SK-N-SH (cell line): ENCODE results near the gene ZNF529.

Experiments used
- CTCF ChIP-seq: fragments of 200-600 bp; sonication (generic); IDR thresholded peaks from 2 replicates; pipeline ENCODE4 v1.6.1; 2017; ENCODE audit warnings: antibody characterized with exemption, mild to moderate bottlenecking, moderate library complexity
- EP300 ChIP-seq, 2 experiments: IDR thresholded peaks; 2 replicates each; pipeline versions ENCODE4 v1.4.0 to v1.6.1; 2012; ENCODE audit warnings: borderline replicate concordance in 1 of 2, low read depth in 1 of 2, low read length in 1 of 2
- GATA2 ChIP-seq: sonication (generic); formaldehyde crosslinking; IDR thresholded peaks from 2 replicates; pipeline ENCODE4 v1.5.0; 2020; ENCODE audit warnings: mild to moderate bottlenecking, missing genetic modification reagents
- POLR2AphosphoS5 ChIP-seq: IDR thresholded peaks from 2 replicates; pipeline ENCODE4 v1.6.1; 2012; ENCODE audit warnings: low read depth, low read length
- RAD21 ChIP-seq: IDR thresholded peaks from 2 replicates; pipeline ENCODE4 v1.6.1; 2012; ENCODE audit warnings: mild to moderate bottlenecking, low read length
- RCOR1 ChIP-seq: fragments of 150-350 bp; IDR thresholded peaks from 2 replicates; pipeline ENCODE4 v1.6.1; 2017; ENCODE audit warnings: antibody characterized with exemption, low read length
- REST ChIP-seq: IDR thresholded peaks from 2 replicates; pipeline ENCODE4 v1.6.1; 2012; ENCODE audit warnings: mild to moderate bottlenecking, low read depth, low read length, moderate library complexity
- RFX5 ChIP-seq: IDR thresholded peaks from 2 replicates; pipeline ENCODE4 v1.6.1; 2012; ENCODE audit warnings: mild to moderate bottlenecking, improper control_type of control experiment, low read length
- SIN3A ChIP-seq: IDR thresholded peaks from 2 replicates; pipeline ENCODE4 v1.6.1; 2012; ENCODE audit warnings: low read depth, mild to moderate bottlenecking, low read length, moderate library complexity, borderline replicate concordance
- TEAD4 ChIP-seq: IDR thresholded peaks from 2 replicates; pipeline ENCODE4 v1.4.0; 2012; ENCODE audit warnings: mild to moderate bottlenecking, borderline replicate concordance; ENCODE audit not compliant: insufficient read depth
- ZBTB33 ChIP-seq: IDR thresholded peaks from 2 replicates; pipeline ENCODE4 v1.4.0; 2012; ENCODE audit warnings: low read depth, borderline replicate concordance
- TF ChIP-seq, protein P1 (sequence below): IDR thresholded peaks from 2 replicates; pipeline ENCODE4; 2012
- TF ChIP-seq, protein P2 (sequence below): IDR thresholded peaks from 2 replicates; pipeline ENCODE4 v1.4.0; 2012; ENCODE audit warnings: low read depth
- TF ChIP-seq, protein P3 (sequence below): fragments of 150-350 bp; IDR thresholded peaks from 2 replicates; pipeline ENCODE4 v1.6.1; 2017; ENCODE audit warnings: antibody characterized with exemption, low read length, low read depth, borderline replicate concordance

- TF ChIP-seq REST (no peak), CTCF (no peak), POLR2AphosphoS5 (no peak), TEAD4 (no peak), ZBTB33 (no peak), SIN3A (no peak), RCOR1 (no peak), EP300 (IDR thresholded peaks at IDR 0.05; ENCODE audit: borderline replicate concordance in 1 of 2, low read depth in 1 of 2, low read length in 1 of 2) (no peak), GATA2 (CRISPR knock-in tag) (no peak), RAD21 (no peak), RFX5 (no peak)
- TF ChIP-seq, protein P1, sequence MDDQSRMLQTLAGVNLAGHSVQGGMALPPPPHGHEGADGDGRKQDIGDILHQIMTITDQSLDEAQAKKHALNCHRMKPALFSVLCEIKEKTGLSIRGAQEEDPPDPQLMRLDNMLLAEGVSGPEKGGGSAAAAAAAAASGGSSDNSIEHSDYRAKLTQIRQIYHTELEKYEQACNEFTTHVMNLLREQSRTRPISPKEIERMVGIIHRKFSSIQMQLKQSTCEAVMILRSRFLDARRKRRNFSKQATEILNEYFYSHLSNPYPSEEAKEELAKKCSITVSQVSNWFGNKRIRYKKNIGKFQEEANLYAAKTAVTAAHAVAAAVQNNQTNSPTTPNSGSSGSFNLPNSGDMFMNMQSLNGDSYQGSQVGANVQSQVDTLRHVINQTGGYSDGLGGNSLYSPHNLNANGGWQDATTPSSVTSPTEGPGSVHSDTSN: no peak
- TF ChIP-seq, protein P2, sequence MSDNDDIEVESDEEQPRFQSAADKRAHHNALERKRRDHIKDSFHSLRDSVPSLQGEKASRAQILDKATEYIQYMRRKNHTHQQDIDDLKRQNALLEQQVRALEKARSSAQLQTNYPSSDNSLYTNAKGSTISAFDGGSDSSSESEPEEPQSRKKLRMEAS: no peak
- TF ChIP-seq, protein P3, sequence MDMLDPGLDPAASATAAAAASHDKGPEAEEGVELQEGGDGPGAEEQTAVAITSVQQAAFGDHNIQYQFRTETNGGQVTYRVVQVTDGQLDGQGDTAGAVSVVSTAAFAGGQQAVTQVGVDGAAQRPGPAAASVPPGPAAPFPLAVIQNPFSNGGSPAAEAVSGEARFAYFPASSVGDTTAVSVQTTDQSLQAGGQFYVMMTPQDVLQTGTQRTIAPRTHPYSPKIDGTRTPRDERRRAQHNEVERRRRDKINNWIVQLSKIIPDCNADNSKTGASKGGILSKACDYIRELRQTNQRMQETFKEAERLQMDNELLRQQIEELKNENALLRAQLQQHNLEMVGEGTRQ: no peak
Measured at GRCh38 chr19:36497001-36497400, 76.1 kb downstream of the ZNF529 start.
